GM12878 (cell line): ENCODE measurements around the gene IPMK. TPM values are rescaled to one million over a fixed set of nuclear protein-coding genes. Genes with fewer than 3 reads are reported as not detected.

ENCODE experiments used
- ATAC-seq: fragments of 200-7000 bp; cut with Tn5 transposase; 3 replicates; pipeline ENCODE4 v1.9.1; 2020; ENCODE audit warnings: mild to moderate bottlenecking, moderate library complexity
- BruUV-seq: library from RNA; stranded (reverse); fragments of 400-500 nt; replicated peaks from 2 replicates; lab custom pipeline; 2021; lab: Mats Ljungman, UMichigan
- CTCF ChIA-PET: fragments of 300-600 bp; sonication (Branson Sonifier 250); formaldehyde crosslinking; extraction: SDS; loops from one replicate; lab custom pipeline; 2021; ENCODE audit warnings: inconsistent platforms; lab: Yijun Ruan, JAX
- POLR2A ChIA-PET: fragments of 350-600 bp; formaldehyde crosslinking; extraction: SDS; loops from one replicate; lab custom pipeline; 2021; ENCODE audit warnings: inconsistent platforms; lab: Charles Lee
- RAD21 ChIA-PET: fragments of 300-600 bp; sonication (Branson Sonifier 250); formaldehyde crosslinking; loops from one replicate; lab custom pipeline; 2023; ENCODE audit warnings: antibody characterized with exemption; ENCODE audit not compliant: unreplicated experiment; lab: Charles Lee
- SMC1A ChIA-PET: fragments of 300-600 bp; sonication (Branson Sonifier 250); formaldehyde crosslinking; loops from one replicate; lab custom pipeline; 2023; ENCODE audit not compliant: unreplicated experiment, uncharacterized antibody; lab: Charles Lee
- DNase-seq: peaks from one replicate; pipeline ENCODE4 v3.0.0-alpha.2; 2011; ENCODE audit warnings: low read depth, low spot score
- FAIRE-seq: peaks from 3 replicates; lab custom pipeline; 2011; peaks lifted over from hg19 to GRCh38; lab: Jason Lieb, UNC
- H2AFZ ChIP-seq: 2 replicates; pipeline ENCODE4 v1.6.0; 2011; ENCODE audit warnings: low read depth, low read length, control low read depth; ENCODE audit not compliant: control insufficient read depth
- H3K27ac ChIP-seq: 2 replicates; pipeline ENCODE4 v1.5.1; 2011; ENCODE audit warnings: control low read depth; ENCODE audit not compliant: control insufficient read depth, insufficient read depth
- H3K27me3 ChIP-seq, 2 experiments: replicated peaks in 1 of 2; 2 replicates each; pipeline versions ENCODE4 v1.6.0 to v1.6.1; 2011; ENCODE audit warnings: low read length in 1 of 2; ENCODE audit not compliant: control insufficient read depth in 2 of 2, insufficient read depth in 2 of 2
- H3K36me3 ChIP-seq, 2 experiments: 2 replicates each; pipeline ENCODE4 v1.5.1; 2011; ENCODE audit warnings: low read length in 1 of 2; ENCODE audit not compliant: control insufficient read depth in 2 of 2, insufficient read depth in 2 of 2
- H3K4me1 ChIP-seq: 2 replicates; pipeline ENCODE4 v1.6.1; 2011; ENCODE audit warnings: mild to moderate bottlenecking, low read length, moderate library complexity, mixed read lengths; ENCODE audit not compliant: control insufficient read depth, insufficient read depth
- H3K4me2 ChIP-seq: 2 replicates; pipeline ENCODE4 v1.6.0; 2011; ENCODE audit warnings: control low read depth; ENCODE audit not compliant: control insufficient read depth, insufficient read depth
- H3K4me3 ChIP-seq: fragments of 200-600 bp; sonication (generic); 2 replicates; pipeline ENCODE4 v1.5.1; 2016
- H3K79me2 ChIP-seq: 2 replicates; pipeline ENCODE4 v1.6.0; 2011; ENCODE audit warnings: low read length; ENCODE audit not compliant: control insufficient read depth, insufficient read depth
- H3K9ac ChIP-seq: 2 replicates; pipeline ENCODE4 v1.8.0; 2011; ENCODE audit warnings: low read length, control low read depth, mixed read lengths; ENCODE audit not compliant: control insufficient read depth, insufficient read depth
- H3K9me3 ChIP-seq: replicated peaks from 3 replicates; pipeline ENCODE4 v1.5.1; 2011; ENCODE audit warnings: mild to moderate bottlenecking, low read length; ENCODE audit not compliant: control insufficient read depth, insufficient read depth
- H4K20me1 ChIP-seq: 2 replicates; pipeline ENCODE4 v1.6.0; 2011; ENCODE audit not compliant: control insufficient read depth, insufficient read depth
- EED ChIP-seq: sonication (generic); IDR thresholded peaks from 2 replicates; pipeline ENCODE4 v1.6.1; 2016; ENCODE audit warnings: antibody characterized with exemption, low read depth
- HDAC2 ChIP-seq: fragments of 200-600 bp; sonication (generic); IDR thresholded peaks from 2 replicates; pipeline ENCODE4 v1.6.1; 2017
- HSF1 ChIP-seq: fragments of 150-350 bp; IDR thresholded peaks from 2 replicates; pipeline ENCODE4 v1.6.1; 2014; ENCODE audit warnings: mild to moderate bottlenecking, low read depth, low read length
- LARP7 ChIP-seq: fragments of 450-650 bp; IDR thresholded peaks from 2 replicates; pipeline ENCODE4 v1.6.1; 2017; ENCODE audit warnings: mild to moderate bottlenecking
- NR2C1 ChIP-seq: fragments of 450-650 bp; IDR thresholded peaks from 2 replicates; pipeline ENCODE4 v1.6.1; 2017; ENCODE audit warnings: antibody characterized with exemption, mild to moderate bottlenecking, moderate library complexity
- RELA ChIP-seq: fragments of 450-650 bp; IDR thresholded peaks from 2 replicates; pipeline ENCODE4 v1.8.0; 2014; ENCODE audit warnings: borderline replicate concordance; ENCODE audit not compliant: partially characterized antibody
- WGBS: methylation state at CpG from one replicate; pipeline ENCODE4 v1.1.6; 2016; ENCODE audit warnings: low lambda C conversion rate; ENCODE audit not compliant: insufficient replicate concordance, insufficient coverage; ENCODE audit errors: missing lambda C conversion rate; 5-methylcytosine and 5-hydroxymethylcytosine counted together
- in situ Hi-C: fragments of 300-500 bp; cut with MboI; formaldehyde crosslinking; loops from 9 replicates; pipeline ENCODE4 v1.14.3; 2018; ENCODE audit warnings: mixed read lengths
- intact Hi-C: fragments of 100-400 bp; cut with micrococcal nuclease; formaldehyde crosslinking; loops from one replicate; pipeline ENCODE4 v1.14.2; 2022; ENCODE audit not compliant: unreplicated experiment
- polyA plus RNA-seq, 11 experiments: library from polyadenylated mRNA; depleted of rRNA in 4 of 11; unstranded in 6 of 11; stranded (reverse) in 5 of 11; fragments of >200 nt; fragmentation: Nextera tagmentation in 4 of 11; fragmentation: Illumina TruSeq in 1 of 11; extraction: Ambion mirVana in 4 of 11; extraction: Trizol in 1 of 11; gene quantifications; 1 replicate in 1 of 11; 2 replicates in 10 of 11; pipeline versions ENCODE4 v1.2.1 to v1.2.3, GENCODE V29; 2011 to 2016; ENCODE audit warnings: inconsistent platforms in 2 of 11, missing spikeins in 2 of 11, low read depth in 1 of 11
- total RNA-seq, 4 experiments: library from RNA; depleted of rRNA in 3 of 4; stranded (reverse); fragments of >200 nt in 3 of 4; fragmentation: Illumina TruSeq in 1 of 4; extraction: Trizol in 1 of 4; gene quantifications; 2 replicates each; pipeline versions ENCODE4 v1.2.1 to v1.2.3, GENCODE V29; 2013 to 2021
- TF ChIP-seq, protein P1 (sequence below): IDR thresholded peaks from 2 replicates; pipeline ENCODE4 v1.6.1; 2012; ENCODE audit warnings: low read depth, low read length, improper control_type of control experiment

Gene IPMK
- total and polyA plus RNA-seq, 10 of the 15 experiments (the other 5 are each of a cell fraction or from before 2014, with no cell fraction given), result 0.84 to 7.5 (median 3.6) TPM

GRCh38 chr10:58206251-58206650 is 61.4 kb downstream of the IPMK start:
- ChIA-PET CTCF (interaction anchor here (1.8 kb wide), 1 partner anchor 85 kb away, joined by 7 read pairs; no protein-coding TSS in a partner anchor), RAD21 (interaction anchor here (0.8 kb wide), 1 partner anchor 8 kb away, joined by 3 read pairs; no protein-coding TSS in a partner anchor), POLR2A (interaction anchor here (0.6 kb wide), 1 partner anchor 1630 kb away, joined by 3 read pairs; no protein-coding TSS in a partner anchor), SMC1A (no interaction called here)
- Histone ChIP-seq H2AFZ (no peak overlapping the region), H3K36me3 (peaks cover 4 to 6% of the 10 kb centered on the region in 2 experiments; a peak in 3 of 4 replicates), H3K79me2 (no peaks in the 10 kb centered on the region), H3K9ac (no peak overlapping the region), H3K4me1 (no peaks in the 10 kb centered on the region), H3K4me2 (no peak overlapping the region), H3K9me3 (no peaks in the 10 kb centered on the region; the same call in 2 of the 3 replicates), H3K4me3 (no peak overlapping the region), H3K27me3 (no peaks in the 10 kb centered on the region), H3K27ac (no peak overlapping the region), H4K20me1 (no peaks in the 10 kb centered on the region)
- WGBS, result 94% methylated on average over 1 of the region's 1 CpG
- in situ Hi-C loops (no loop called here), intact Hi-C loops (no loop called here)
- DNase-seq (no peak), ATAC-seq (no peak), FAIRE-seq (no peak)
- BruUV-seq, result no TSS peak
- no peak for TF ChIP-seq LARP7
- no peak for TF ChIP-seq HDAC2
- TF ChIP-seq HSF1, result no peak
- TF ChIP-seq NR2C1, result no peak
- TF ChIP-seq, protein P1, sequence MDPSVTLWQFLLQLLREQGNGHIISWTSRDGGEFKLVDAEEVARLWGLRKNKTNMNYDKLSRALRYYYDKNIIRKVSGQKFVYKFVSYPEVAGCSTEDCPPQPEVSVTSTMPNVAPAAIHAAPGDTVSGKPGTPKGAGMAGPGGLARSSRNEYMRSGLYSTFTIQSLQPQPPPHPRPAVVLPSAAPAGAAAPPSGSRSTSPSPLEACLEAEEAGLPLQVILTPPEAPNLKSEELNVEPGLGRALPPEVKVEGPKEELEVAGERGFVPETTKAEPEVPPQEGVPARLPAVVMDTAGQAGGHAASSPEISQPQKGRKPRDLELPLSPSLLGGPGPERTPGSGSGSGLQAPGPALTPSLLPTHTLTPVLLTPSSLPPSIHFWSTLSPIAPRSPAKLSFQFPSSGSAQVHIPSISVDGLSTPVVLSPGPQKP, result no peak
- no peak for TF ChIP-seq RELA
- TF ChIP-seq EED, result no peak
